Measurements from ENCODE around the gene RNU2-63P. TPM values are rescaled to one million over a fixed set of nuclear protein-coding genes. Genes with fewer than 3 reads are reported as not detected.
A peak's percentile ranks its signal among the peaks of the same experiment; 100 is the strongest.

The RNU2-63P gene
- total RNA-seq, 2 donors from 2014 or later, result 12.2 to 19.8 TPM

DNA sequence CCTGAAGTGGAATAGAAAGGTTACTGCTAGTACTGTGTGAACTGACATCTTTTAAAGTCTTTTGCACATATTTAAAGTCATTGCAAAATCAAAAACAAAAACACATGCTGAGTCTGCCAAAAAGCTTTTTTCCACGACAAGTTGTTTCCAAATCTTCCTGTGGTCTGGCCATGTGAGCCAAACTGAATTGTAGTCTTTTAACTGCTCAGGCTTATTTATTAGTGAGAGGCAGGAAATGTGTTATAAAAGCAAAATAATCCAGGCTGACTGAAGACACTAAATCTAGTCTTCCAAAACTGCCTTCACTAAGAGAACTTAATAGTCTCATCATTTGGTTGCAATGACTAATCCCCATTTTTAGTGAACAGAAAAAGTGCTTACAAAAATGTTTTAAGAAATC, 36.9 kb upstream of the RNU2-63P start:
- 86 to 95% methylated on average over 1 of the region's 1 CpG for WGBS, 2 experiments (ENCODE audit: insufficient coverage in 1 of 2, insufficient read length in 1 of 2)
- Histone ChIP-seq H3K4me1 (ENCODE audit: control insufficient read depth, insufficient read depth, low read length) (peaks cover 3% of the 10 kb centered on the region), H3K9me3 (ENCODE audit: control insufficient read depth, low read length) (no peaks in the 10 kb centered on the region), H3K4me3 (ENCODE audit: low read length) (peak overlapping the region; percentile 95), H3K36me3 (ENCODE audit: control insufficient read depth, insufficient read depth, low read length) (peaks cover 11% of the 10 kb centered on the region), H3K27me3 (ENCODE audit: control insufficient read depth, insufficient read depth, low read length, poor library complexity, severe bottlenecking) (no peaks in the 10 kb centered on the region), H3K27ac (ENCODE audit: low read depth, low read length) (no peak overlapping the region), H3K9ac (ENCODE audit: extremely low read depth, low read length, poor library complexity, severe bottlenecking) (no peak overlapping the region)
- Mint-ChIP-seq H3K36me3 (ENCODE audit: low read depth) (peaks cover 3% of the 10 kb centered on the region), H3K27ac (no peak overlapping the region), H3K27me3 (ENCODE audit: insufficient read depth) (peaks cover 2% of the 10 kb centered on the region), H3K4me3 (no peak overlapping the region), H3K9me3 (no peaks in the 10 kb centered on the region), H3K4me1 (peaks cover 17% of the 10 kb centered on the region)
- no peak for DNase-seq
- TF ChIP-seq, protein P1, sequence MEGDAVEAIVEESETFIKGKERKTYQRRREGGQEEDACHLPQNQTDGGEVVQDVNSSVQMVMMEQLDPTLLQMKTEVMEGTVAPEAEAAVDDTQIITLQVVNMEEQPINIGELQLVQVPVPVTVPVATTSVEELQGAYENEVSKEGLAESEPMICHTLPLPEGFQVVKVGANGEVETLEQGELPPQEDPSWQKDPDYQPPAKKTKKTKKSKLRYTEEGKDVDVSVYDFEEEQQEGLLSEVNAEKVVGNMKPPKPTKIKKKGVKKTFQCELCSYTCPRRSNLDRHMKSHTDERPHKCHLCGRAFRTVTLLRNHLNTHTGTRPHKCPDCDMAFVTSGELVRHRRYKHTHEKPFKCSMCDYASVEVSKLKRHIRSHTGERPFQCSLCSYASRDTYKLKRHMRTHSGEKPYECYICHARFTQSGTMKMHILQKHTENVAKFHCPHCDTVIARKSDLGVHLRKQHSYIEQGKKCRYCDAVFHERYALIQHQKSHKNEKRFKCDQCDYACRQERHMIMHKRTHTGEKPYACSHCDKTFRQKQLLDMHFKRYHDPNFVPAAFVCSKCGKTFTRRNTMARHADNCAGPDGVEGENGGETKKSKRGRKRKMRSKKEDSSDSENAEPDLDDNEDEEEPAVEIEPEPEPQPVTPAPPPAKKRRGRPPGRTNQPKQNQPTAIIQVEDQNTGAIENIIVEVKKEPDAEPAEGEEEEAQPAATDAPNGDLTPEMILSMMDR (conservative IDR thresholded peaks at IDR 0.05), result no peak

DNA sequence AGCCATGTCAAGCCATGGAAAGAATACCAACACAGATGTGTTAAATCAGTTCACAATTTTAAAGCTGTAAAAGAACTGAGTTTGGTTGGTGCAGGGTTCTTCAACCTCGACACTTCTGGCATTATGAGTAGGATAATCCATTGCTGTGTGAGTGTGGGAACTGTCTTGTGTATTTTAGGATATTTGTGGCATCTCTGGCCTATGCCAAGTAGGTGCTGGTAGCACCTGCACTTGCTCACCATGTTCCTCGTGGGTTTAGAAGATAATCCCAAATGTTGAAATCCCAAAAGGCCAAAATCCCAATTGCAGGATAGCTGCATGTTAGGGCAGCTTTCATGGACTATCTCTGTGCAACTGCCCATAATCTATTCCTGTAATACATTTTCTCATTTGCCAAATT, 35.4 kb upstream of the RNU2-63P start:
- TF ChIP-seq, protein P1 (conservative IDR thresholded peaks at IDR 0.05), result no peak
- Histone ChIP-seq H3K9me3 (ENCODE audit: control insufficient read depth, low read length) (no peaks in the 10 kb centered on the region), H3K36me3 (ENCODE audit: control insufficient read depth, insufficient read depth, low read length) (peaks cover 11% of the 10 kb centered on the region), H3K4me3 (ENCODE audit: low read length) (no peak overlapping the region), H3K9ac (ENCODE audit: extremely low read depth, low read length, poor library complexity, severe bottlenecking) (no peak overlapping the region), H3K4me1 (ENCODE audit: control insufficient read depth, insufficient read depth, low read length) (peaks cover 3% of the 10 kb centered on the region), H3K27ac (ENCODE audit: low read depth, low read length) (no peak overlapping the region), H3K27me3 (ENCODE audit: control insufficient read depth, insufficient read depth, low read length, poor library complexity, severe bottlenecking) (no peaks in the 10 kb centered on the region)
- WGBS, 2 experiments (ENCODE audit: insufficient coverage in 1 of 2, insufficient read length in 1 of 2), result 95 to 100% methylated on average over 2 of the region's 2 CpGs
- Mint-ChIP-seq H3K4me1 (peaks cover 17% of the 10 kb centered on the region), H3K27me3 (ENCODE audit: insufficient read depth) (no peaks in the 10 kb centered on the region), H3K4me3 (no peak overlapping the region), H3K27ac (no peak overlapping the region), H3K36me3 (ENCODE audit: low read depth) (peaks cover 4% of the 10 kb centered on the region), H3K9me3 (no peaks in the 10 kb centered on the region)
- DNase-seq, result no peak

DNA sequence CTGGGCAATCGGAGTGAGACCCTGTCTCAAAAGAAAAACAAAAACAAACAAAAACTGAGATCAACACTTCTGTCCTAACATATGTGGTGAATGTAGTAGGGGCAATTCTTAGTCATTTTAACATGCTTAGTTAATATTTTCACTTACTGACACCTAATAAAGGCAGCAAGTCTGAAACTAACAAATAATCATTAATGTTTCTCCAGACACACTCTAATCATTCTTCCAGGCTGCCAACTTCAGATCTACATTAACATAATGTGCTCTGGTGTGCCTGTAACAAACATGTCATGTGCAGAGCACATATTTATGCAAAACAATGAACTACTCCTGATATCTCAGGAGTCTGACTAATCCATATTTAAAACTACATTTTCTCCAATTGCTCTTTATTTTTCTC, 33.3 kb upstream of the RNU2-63P start:
- Histone ChIP-seq H3K9ac (ENCODE audit: extremely low read depth, low read length, poor library complexity, severe bottlenecking) (no peak overlapping the region), H3K9me3 (ENCODE audit: control insufficient read depth, low read length) (no peaks in the 10 kb centered on the region), H3K27me3 (ENCODE audit: control insufficient read depth, insufficient read depth, low read length, poor library complexity, severe bottlenecking) (no peaks in the 10 kb centered on the region), H3K27ac (ENCODE audit: low read depth, low read length) (no peak overlapping the region), H3K36me3 (ENCODE audit: control insufficient read depth, insufficient read depth, low read length) (peaks cover 11% of the 10 kb centered on the region), H3K4me3 (ENCODE audit: low read length) (no peak overlapping the region), H3K4me1 (ENCODE audit: control insufficient read depth, insufficient read depth, low read length) (peaks cover 3% of the 10 kb centered on the region)
- WGBS, 2 experiments (ENCODE audit: insufficient coverage in 1 of 2, insufficient read length in 1 of 2), result 100% methylated on average over 1 of the region's 1 CpG; no CpG with 5 or more reads in 1 of the 2 experiments
- TF ChIP-seq, protein P1 (conservative IDR thresholded peaks at IDR 0.05), result no peak
- Mint-ChIP-seq H3K9me3 (no peaks in the 10 kb centered on the region), H3K27me3 (ENCODE audit: insufficient read depth) (no peaks in the 10 kb centered on the region), H3K4me1 (peaks cover 11% of the 10 kb centered on the region), H3K4me3 (no peak overlapping the region), H3K27ac (peak overlapping the region; percentile 39), H3K36me3 (ENCODE audit: low read depth) (peaks cover 4% of the 10 kb centered on the region)
- DNase-seq, result no peak
